HUDEP-2 (cell line): Measurements from ENCODE around the gene PROK1.

Experiments used
- DNase-seq, 76 experiments: peaks; one replicate each; lab custom pipeline; 2025; ENCODE audit not compliant: unreplicated experiment in 76 of 76; lab: John Stamatoyannopoulos, UW

PROK1 gene

DNA sequence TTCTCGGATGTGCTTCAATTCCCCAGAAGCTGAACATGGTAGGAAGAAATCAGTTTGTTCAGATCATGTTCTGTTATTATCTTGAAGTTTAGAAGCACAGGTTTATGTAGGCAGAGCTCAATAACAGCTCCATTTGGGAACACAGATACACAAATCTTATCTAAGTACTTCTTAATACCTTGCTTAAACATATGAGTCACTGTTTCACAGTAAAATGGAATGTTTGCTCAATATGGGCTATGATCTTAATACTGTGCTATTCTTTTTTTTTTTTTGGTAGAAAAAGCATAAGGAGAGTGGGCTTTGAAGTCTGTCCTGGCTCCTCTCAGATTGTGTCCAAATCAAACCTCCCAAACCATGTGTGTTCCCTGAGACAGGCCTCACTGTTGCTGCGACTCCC lies 13.4 kb downstream of the PROK1 start:
- DNase-seq = no peak

DNA sequence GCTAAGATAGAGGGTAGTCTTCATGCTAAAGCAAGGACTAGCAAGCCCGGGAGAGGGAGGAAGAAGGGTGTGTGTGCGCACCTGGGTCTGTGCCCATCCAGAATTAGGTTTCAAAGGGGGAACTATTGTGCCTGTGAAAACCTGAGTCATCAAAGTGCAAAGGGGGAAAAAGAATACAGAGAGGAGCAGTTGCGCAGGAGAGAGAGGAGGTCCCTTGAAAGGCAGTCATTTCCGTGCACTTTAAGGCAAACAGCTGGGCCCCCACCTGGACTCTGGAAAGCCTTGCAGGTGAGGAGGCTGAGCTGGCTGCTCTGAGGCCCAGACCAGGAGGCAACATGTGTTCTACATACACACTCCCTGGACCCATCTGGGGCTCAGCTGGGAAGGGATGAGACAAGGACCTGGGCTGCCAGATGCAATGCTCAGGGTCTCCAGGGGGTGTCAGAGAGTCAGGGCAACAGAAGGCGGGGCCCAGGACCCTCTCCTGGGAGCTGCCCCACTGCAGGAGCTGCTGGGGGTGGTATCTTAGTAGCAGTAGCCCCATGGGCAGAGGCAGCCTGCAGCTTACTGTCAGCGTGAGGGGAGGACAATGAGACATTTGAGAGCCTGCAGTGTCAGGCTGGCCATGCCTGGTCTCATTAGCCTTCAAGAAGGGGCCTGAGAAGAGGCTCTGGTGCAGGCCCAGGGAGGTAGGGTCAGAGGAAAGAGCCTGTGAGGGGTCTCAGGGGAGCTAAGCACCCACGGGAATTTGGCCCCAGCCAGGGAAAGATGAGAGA lies 14.3 kb downstream of the PROK1 start:
- DNase-seq = no peak

DNA sequence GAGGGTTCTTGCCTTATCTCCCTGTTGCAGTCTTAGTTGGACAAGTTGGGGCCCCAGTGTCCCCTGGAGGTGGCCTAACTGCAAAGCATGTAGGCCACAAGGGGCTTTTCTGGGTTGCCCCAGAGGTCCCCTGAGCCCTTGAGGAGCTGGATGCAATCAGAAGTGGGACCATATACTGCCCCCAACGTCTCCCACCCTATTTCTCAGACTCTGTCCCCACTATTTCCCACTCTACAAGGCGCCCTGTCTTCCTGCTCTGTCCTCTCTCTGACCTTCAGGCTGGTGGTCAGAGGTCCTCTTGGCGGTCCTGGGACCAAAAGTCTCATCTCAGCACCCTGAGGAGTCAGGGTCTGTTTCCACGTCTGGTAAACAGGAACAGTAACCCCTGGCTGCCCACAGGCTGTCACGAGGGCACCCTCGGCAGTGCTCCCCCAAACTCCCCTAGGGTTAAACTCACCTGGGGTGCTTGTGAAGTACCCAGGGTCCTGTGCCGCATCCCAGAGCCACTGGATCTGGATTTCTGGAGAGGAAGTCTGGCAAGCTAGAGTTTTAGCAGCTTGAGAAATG lies 14.9 kb downstream of the PROK1 start:
- DNase-seq = no peak

DNA sequence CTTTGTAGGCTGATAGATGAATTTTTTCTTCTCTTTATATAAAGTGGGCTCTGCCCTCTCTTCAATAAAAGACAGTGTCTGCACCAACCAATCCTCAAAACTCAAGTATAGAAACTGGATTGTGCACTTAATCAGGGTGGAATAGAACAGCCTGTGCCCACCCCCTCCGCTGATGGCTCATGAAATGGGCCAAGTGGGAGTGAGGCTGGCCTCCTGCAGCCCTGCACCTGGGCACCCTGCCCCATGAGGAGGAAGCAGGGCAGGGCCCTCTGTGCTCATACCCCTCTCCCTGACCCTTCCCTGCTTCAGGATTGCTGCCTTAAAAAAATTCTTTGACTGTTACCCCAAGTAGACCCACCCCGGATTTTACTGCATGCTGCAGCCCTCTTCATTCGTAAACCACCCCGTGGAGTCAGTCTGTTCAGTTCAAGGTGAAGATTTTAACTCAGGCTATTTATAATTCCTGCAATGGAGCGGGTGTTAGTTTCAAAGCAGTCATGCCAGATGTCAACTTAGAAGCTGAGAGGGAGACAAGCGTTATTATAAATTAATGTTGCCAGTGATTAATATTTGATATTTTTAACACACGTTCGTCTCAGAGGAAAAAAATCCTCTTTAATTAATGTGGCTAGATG lies 15.8 kb downstream of the PROK1 start:
- DNase-seq = no peak

DNA sequence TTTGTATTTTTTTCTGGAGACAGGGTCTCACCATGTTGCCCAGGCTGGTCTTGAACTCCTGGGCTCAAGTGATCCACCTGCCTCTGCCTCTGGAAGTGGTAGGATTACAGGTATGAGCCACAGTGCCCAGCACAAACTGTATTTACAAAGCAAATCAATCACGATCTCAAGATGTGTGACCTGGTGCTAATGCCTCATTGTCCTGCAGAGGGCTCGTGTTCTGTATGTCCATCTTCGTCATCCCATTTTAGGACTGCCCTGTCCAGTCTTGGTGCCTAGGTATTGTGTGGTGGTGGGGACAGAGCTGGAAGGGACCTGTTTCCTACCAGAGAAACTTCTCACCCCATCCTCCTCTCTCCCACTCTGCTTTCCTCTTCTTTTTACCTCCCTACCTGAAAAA lies 20.2 kb downstream of the PROK1 start:
- DNase-seq = no peak

DNA sequence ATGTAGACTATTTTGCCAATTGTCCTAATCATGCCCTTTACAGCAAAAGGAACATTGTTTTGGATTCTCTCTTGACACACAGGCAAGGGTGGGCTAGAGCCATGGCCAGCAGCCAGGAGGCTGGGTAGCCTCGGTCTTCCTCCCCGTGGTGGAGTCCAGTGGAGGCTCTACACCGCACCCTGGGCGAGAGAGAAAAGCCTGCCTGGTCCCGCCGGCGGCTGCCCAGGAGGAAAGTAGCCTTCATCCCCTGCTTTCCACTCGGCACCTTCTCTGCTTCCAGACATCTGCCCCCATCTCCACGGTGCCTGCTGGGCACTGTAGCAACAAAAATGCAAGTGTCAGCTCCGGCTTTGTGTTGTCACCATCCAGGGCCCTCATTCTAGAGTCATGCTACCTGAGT lies 21.6 kb downstream of the PROK1 start:
- DNase-seq = no peak

DNA sequence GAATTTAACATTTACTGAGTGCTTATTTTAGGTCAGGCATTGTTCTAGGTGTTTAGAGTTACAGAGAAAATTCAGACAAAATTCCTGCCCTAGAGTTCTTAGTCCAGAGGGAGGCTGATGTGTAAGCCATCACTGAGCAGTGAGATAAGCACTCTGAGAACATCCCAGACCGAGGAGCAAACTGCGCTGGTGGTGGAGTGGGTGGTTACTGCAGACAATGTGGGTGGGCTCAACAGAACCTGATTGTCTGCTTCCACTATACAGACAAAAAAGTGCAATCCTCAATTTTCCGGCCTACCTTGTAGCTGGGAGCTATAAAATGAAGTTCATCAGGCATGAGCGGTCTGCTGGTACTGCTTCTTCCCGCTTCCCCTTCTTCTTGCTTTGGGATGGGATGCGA lies 23.5 kb downstream of the PROK1 start:
- DNase-seq = no peak

DNA sequence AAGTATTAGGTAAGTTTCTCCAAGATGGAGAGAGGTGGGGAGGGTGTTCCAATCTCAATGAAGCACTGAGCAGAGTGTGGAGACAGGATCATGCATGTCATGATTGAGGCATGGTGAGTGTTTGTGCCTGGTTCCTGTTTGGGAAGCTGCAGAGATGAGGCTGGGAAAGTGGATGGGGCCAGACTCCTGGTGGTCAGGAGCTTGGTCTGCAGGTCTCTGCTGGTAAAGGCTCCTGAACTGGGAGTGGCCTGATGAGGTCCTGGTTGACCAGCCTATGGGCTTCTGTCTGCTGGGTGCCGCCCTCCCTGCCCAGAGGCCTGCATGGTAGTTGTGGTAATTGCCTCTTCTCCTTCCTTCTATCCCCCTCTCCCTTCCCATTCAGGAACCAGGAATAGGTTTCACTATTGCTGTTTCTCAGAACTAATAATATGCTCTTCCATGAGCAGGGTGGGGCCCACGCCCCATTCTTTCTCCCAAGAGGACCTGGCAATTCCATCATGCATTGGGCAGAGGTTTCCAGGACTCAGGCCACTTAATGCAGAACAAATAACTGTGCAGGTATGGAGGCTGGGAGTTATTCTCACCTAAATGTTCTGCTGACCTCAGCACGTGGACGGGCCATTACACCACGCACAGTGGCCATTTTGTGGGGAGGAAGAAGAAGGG lies 24.5 kb downstream of the PROK1 start:
- DNase-seq = no peak

DNA sequence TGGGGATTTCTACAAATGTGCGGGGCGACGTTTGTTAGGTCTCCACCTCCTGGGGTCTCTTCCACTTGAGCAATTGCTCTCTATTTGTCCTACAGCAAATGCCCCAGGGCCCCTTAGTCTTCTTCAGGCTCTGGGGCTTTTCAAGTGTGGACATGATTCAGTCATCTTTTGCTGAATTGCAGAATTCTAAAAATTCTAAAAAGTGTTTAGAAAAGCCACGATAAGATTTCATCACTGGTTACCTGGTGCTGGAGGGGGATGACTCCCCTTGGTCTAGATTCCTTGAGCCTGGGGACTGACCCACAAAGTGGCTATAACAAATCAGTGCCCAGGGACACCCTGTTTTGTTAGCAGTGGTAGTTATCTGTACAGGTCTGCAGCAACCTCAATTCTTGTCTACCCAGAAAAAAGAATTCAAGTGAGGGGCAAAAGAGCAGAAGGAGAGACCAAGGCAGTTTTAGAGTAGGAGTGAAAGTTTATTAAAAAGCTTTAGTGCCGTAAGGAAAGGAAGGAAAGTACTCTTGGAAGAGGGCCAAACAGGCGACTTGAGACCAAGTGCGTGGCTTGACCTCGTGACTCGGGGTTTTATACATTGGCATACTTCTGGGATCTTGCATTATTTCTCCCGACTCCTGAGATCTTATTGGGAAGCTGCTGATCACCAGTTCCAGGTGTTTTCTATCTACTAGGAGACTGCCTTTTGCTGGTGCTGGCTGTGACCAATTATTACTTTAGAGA lies 25.2 kb downstream of the PROK1 start:
- DNase-seq = no peak

DNA sequence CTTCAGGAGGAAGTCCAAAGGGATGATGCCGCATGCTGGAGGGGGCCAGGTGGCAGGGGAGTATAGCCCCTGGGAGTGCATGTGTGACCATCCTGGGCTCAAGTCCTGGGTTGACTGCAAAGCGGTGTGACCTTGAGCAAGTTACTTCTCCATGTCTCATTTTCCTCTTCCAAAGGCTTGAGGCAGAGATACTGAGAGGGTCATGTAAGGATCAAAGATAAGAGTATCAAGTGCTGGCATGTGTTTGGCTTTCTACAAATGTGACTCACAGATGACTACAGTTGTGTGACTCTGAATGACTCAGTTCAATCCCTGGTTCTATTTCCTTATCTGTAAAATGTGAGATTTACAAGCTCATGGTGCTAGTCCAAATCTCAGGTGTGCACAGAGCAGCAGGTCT lies 26.1 kb downstream of the PROK1 start:
- DNase-seq = peak in 34 of 76 experiments; percentile 7 to 66 (median 32)

DNA sequence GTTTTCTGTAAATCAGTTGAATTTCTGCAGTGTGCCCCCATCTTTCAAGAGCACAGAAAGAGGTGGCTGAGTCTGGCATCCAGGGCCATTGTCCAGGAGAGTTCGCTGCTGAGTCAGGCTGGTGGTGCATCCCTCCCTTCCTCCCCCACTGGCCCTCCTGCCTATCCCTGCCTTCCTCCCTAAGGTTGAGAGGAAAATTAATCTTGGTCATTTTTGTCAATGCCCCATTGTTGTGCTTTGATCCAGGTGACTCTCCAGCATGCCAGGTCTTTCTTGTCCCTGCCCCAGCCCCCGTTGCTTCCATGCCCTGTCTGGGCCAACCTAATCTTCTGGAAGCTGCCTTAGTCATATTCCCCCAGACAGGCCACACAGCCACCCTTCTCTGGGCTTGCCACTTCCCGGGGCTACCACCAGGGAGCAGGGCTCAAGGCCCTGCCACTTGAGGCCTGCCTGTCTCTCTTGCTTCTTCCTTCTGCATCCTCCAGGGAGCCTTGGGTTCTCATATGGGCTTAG lies 26.6 kb downstream of the PROK1 start:
- no peak for DNase-seq

DNA sequence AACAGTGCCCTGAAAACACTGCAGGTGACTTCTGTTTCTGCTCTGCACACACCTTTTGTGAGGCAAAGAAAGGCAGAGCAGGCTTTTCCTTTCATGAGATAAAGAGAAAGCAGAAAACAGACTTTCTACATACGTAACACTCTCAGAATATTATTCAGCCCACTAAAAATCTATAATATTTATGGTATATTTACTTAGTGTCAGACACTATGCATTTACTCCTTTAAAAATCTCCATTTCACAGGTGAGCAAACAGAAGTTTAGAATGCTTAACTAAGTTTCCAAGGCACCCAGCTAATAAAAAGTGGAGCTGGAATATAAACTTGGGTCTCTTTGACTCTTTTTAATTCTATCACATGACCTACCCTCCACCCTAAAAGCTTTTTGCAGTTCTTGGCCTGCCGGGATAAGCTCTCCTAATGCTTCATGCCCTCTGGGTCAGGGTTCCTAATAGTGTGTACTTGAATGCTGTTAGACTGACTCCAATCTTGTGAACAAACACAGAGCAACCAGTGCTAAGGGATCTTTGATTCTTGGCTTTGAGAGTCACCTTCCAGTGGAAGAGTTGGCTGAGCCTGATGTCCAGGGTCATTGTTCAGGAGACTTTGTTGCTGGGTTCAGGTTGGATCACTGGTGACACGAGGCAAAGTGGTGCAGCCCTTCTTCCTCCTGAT lies 27.2 kb downstream of the PROK1 start:
- no peak for DNase-seq

DNA sequence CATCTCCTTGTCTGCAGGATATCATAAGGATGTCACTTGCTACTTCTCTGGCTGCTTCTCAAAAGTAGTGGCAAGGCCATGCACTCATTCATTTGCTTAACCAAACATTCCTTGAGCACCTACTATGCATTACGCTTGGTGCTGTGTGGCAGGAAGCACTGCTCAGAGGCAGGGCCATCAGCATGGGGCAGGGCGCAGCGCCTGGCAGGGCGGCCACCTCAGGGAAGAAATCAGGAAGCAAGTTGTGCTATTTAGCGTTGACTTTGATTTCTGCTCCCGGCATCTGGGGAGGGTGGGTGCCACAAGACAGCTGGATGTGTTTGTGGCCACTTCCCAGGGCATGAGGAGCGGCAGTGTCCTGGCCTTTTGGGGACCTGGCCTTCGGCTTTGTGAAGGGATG lies 27.9 kb downstream of the PROK1 start:
- DNase-seq = no peak

DNA sequence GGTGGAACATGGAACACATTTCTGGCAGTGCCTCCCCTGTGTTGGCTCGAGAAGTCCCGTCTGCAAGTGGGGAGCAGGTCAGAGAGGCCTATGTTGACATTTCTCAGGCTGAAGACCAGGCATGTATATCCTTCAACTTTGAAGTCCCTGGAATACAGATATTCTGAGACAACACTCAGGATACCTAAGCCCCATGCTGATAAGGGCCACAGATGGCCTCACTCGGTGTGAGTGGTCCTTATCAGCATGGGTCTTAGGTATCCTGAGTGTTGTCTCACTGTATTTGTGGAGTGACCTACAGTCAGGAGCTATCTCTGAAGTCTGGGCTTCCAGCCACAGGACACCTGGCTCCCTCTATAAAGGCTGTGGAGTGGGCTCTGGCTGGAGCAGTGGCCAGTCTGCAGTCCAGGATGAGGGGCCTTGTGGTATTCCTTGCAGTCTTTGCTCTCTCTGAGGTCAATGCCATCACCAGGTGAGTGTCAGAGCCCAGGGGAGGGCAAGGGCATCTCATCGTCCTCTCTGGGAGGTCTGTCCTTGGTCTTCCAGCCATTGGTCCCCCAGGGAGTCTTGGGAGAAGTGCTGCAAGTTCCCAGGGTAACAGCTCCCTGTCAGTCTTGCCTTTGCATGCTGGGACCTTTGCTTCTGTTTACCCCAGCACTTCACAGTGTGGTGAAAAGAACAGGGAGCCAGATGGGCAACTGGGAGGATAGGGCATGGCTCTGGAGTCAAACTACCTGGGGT lies 29.6 kb downstream of the PROK1 start:
- DNase-seq = no peak

DNA sequence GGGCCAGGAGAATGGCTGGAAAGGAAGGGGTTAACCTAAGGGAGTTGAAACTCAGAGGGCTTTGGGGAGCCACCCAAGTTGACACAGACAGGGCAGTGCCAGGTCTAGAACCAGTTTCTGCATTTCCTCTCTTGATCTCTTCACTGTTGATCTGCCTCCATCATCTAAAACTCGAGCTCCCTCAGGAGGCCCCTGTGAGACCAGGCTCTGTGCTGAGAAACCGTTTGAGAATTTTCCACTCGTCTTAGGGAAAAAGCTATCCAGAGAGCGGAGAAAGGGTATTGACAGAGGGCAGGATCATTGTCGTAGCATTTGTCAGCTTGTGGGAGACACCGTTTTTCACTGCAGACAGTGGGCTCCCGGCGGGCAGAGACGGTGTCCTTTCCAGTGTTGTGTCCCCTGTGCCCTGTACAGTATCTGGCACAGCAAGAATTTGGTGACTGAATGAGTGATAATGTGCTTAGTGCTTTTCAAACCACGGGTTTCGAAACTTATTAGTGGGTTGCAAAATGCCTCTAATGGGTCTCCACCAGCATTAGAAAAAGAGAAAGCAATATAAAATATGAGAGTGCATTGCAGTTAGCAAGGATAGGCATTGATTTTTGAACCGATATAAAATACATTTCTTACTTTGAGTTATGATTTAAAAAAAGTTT lies 31.1 kb downstream of the PROK1 start:
- no peak for DNase-seq

DNA sequence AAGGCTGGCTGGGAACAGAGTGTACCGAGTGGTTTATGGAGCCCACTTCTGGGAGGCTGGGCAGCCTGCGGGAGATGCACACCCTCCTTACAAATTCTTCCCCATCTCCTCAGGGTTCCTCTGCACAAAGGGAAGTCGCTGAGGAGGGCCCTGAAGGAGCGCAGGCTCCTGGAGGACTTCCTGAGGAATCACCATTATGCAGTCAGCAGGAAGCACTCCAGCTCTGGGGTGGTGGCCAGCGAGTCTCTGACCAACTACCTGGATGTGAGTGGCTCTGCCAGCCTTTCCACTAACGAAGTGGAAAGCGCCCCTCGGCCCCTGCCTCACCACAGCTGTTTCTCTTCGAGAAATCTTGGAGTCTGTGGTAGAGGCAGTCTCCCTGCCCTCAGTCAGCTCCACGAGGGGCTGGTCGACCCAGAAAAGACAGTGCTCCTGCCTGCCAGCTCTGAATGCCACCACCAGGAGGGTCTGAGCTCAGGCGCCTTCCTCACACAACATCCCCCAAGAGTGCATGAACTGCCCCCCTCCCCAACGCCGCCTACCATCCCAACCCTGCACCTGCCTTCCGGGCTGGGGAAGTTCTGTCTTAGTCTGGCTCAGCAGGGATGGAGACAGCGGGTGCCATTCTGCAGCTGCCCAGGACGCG lies 31.8 kb downstream of the PROK1 start:
- DNase-seq = no peak

DNA sequence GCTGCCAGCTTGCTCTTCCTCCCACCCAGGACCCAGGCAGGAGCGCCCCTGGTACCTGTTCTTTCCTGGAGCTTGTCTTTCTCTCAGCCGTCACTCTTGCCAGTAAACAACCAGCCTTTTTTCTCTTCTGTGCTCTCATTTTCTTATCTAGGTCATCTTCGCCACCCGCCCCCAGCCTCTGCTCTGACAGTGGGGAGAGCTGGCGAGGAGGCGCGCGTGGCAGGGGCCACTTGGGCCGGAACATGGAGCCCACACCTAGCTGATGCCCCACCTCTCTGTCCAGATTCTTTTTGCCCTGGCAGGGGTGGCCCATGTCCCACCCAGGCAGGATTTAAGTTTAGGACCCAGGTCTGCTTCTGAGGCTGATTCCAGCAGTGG lies 32.3 kb downstream of the PROK1 start:
- no peak for DNase-seq

DNA sequence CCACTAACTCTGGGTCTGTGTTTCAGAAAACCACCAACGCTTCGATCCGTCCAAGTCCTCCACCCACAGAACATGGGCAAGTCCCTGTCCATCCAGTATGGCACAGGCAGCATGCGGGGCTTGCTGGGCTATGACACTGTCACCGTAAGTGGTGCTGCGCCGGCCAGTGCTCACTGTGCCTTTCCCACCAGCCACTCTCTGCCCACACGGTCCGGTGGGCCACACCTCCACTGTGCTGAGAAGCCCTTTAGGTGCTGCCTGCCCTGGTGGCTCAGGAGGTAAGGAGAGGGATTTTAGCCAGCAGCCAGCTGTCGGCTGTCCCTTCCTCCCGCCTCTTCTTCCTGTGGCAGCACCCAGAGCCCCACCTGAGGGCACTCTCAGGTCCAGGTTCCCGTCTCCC lies 33.9 kb downstream of the PROK1 start:
- no peak for DNase-seq

DNA sequence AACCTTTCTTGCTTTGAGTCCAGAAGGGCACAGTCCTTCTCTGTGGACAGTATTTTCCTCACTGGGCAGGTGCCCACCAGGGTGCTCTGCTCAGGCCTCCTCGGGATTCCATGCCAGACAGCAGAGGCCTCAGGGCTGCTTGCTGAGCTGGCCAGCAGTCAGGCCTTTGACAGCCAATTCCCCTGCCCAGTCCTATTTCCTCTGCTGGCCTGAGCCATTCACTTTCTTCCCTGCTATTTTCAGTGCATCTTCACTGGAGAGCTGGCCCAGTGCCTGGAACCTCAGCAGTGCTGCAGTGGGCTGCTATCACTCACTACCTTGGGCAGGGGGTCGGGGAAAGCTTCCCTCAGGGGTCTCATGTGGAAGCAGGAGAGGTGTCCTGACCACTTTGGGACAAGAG lies 34.8 kb downstream of the PROK1 start:
- DNase-seq = no peak
